Natural killer cell (primary cell): ENCODE results near the gene TRIM9. TPM values are rescaled to one million over a fixed set of nuclear protein-coding genes. Genes with fewer than 3 reads are reported as not detected.
A peak's percentile ranks its signal among the peaks of the same experiment; 100 is the strongest.

ENCODE experiments used
- ATAC-seq, 3 donors: fragments of 150-1000 bp in 2 of 3; fragments of 200-7000 bp in 1 of 3; cut with Tn5 transposase; 1 replicate in 1 of 3; 2 replicates in 2 of 3; pipeline ENCODE4 v1.10.0; 2021; ENCODE audit warnings: mild to moderate bottlenecking in 2 of 3, moderate library complexity in 2 of 3
- DNase-seq, 2 donors: peaks; one replicate each; pipeline versions ENCODE4 v3.0.0 to v3.0.0-alpha.2; 2013 to 2021; ENCODE audit warnings: mixed read lengths in 1 of 2
- H3K27ac ChIP-seq: one replicate; pipeline ENCODE4 v1.5.1; 2013; ENCODE audit warnings: mild to moderate bottlenecking, low read length
- H3K27me3 ChIP-seq: one replicate; pipeline ENCODE4 v1.6.1; 2013; ENCODE audit warnings: low read length; ENCODE audit not compliant: control insufficient read depth, insufficient read depth
- H3K36me3 ChIP-seq: one replicate; pipeline ENCODE4 v1.6.1; 2013; ENCODE audit warnings: low read length; ENCODE audit not compliant: control insufficient read depth, insufficient read depth
- H3K4me1 ChIP-seq: one replicate; pipeline ENCODE4 v1.6.1; 2013; ENCODE audit warnings: low read length; ENCODE audit not compliant: control insufficient read depth, insufficient read depth
- H3K4me3 ChIP-seq: one replicate; pipeline ENCODE4 v1.5.1; 2013; ENCODE audit warnings: low read length
- H3K9me3 ChIP-seq: one replicate; pipeline ENCODE4 v1.6.1; 2013; ENCODE audit warnings: low read length; ENCODE audit not compliant: control insufficient read depth, insufficient read depth
- H3K27ac Mint-ChIP-seq, 2 donors: one replicate each; pipeline ENCODE4 v1.8.0; 2022; ENCODE audit warnings: mild to moderate bottlenecking in 2 of 2, mixed read lengths in 2 of 2, moderate library complexity in 1 of 2
- H3K27me3 Mint-ChIP-seq, 2 donors: one replicate each; pipeline ENCODE4 v1.8.0; 2022; ENCODE audit warnings: low read depth in 2 of 2, mixed read lengths in 2 of 2
- H3K36me3 Mint-ChIP-seq: one replicate; pipeline ENCODE4 v1.8.0; 2022; ENCODE audit warnings: mixed read lengths
- H3K4me1 Mint-ChIP-seq, 2 donors: one replicate each; pipeline ENCODE4 v1.8.0; 2022; ENCODE audit warnings: mixed read lengths in 2 of 2
- H3K4me3 Mint-ChIP-seq: one replicate; pipeline ENCODE4 v1.8.0; 2022; ENCODE audit warnings: mild to moderate bottlenecking, moderate library complexity, mixed read lengths
- H3K9me3 Mint-ChIP-seq, 2 donors: one replicate each; pipeline ENCODE4 v1.8.0; 2022; ENCODE audit warnings: mixed read lengths in 2 of 2
- CTCF ChIP-seq: fragments of 200-600 bp; IDR thresholded peaks from one replicate; pipeline ENCODE4 v1.8.0; 2022; ENCODE audit warnings: antibody characterized with exemption
- WGBS: methylation state at CpG from one replicate; pipeline ENCODE4 v1.1.7; 2013; ENCODE audit warnings: missing lambda C conversion rate; ENCODE audit not compliant: insufficient coverage; 5-methylcytosine and 5-hydroxymethylcytosine counted together
- intact Hi-C: fragments of 100-400 bp; cut with micrococcal nuclease; formaldehyde crosslinking; loops from one replicate; pipeline ENCODE4 v1.14.2; 2022
- total RNA-seq, 4 donors: library from RNA; stranded (reverse); fragments of 120-200 nt in 1 of 4; gene quantifications; one replicate each; pipeline versions ENCODE4 v1.2.3 to v1.2.4, GENCODE V29; 2013 to 2022

Gene TRIM9
- total RNA-seq, 3 donors from 2014 or later (not counting 1 experiment from before 2014, with no cell fraction given): 0.25 to 0.40 (median 0.35) TPM

GRCh38 chr14:51139121-51139681 lies 44.3 kb upstream of the TRIM9 start:
- no peaks in the 10 kb centered on the region for H3K36me3 ChIP-seq
- Mint-ChIP-seq H3K4me3 (no peak overlapping the region), H3K27me3 (peaks cover 3 to 5% of the 10 kb centered on the region in 2 donors), H3K4me1 (no peaks in the 10 kb centered on the region), H3K27ac (no peak overlapping the region), H3K36me3 (peaks cover 4% of the 10 kb centered on the region), H3K9me3 (peaks cover 3% of the 10 kb centered on the region in 2 donors)
- ATAC-seq (peak in 1 of 3 donors; percentile 37), DNase-seq (peak in 1 of 2 donors; percentile 2)
- no peak overlapping the region for H3K27ac ChIP-seq
- intact Hi-C loops: no loop called here
- no peak for TF ChIP-seq CTCF
- WGBS: 71% methylated on average over 6 of the region's 6 CpGs
- no peaks in the 10 kb centered on the region for H3K4me1 ChIP-seq
- no peaks in the 10 kb centered on the region for H3K27me3 ChIP-seq
- no peaks in the 10 kb centered on the region for H3K9me3 ChIP-seq
- no peak overlapping the region for H3K4me3 ChIP-seq

- H3K36me3 ChIP-seq: no peaks in the 10 kb centered on the region
- ATAC-seq (no peak), DNase-seq (no peak)
- Mint-ChIP-seq H3K4me1 (no peaks in the 10 kb centered on the region), H3K36me3 (peaks cover 6% of the 10 kb centered on the region), H3K4me3 (no peak overlapping the region), H3K27me3 (peaks cover 3 to 9% of the 10 kb centered on the region in 2 donors), H3K27ac (no peak overlapping the region), H3K9me3 (peaks cover 4 to 5% of the 10 kb centered on the region in 2 donors)
- intact Hi-C loops: no loop called here
- H3K4me3 ChIP-seq: no peak overlapping the region
- H3K27ac ChIP-seq: no peak overlapping the region
- no peaks in the 10 kb centered on the region for H3K4me1 ChIP-seq
- no peak for TF ChIP-seq CTCF
- no peaks in the 10 kb centered on the region for H3K9me3 ChIP-seq
- WGBS: 71% methylated on average over 1 of the region's 2 CpGs
- no peaks in the 10 kb centered on the region for H3K27me3 ChIP-seq
Observed at GRCh38 chr14:51138404-51139103, 43.6 kb upstream of the TRIM9 start.

- Mint-ChIP-seq H3K4me1 (no peaks in the 10 kb centered on the region), H3K4me3 (no peak overlapping the region), H3K27ac (no peak overlapping the region), H3K27me3 (peaks cover 14 to 27% of the 10 kb centered on the region in 2 donors), H3K36me3 (peaks cover 6% of the 10 kb centered on the region), H3K9me3 (peaks cover 8 to 13% of the 10 kb centered on the region in 2 donors)
- Histone ChIP-seq H3K4me1 (no peaks in the 10 kb centered on the region), H3K9me3 (no peaks in the 10 kb centered on the region), H3K36me3 (no peaks in the 10 kb centered on the region), H3K27ac (no peak overlapping the region), H3K27me3 (no peaks in the 10 kb centered on the region), H3K4me3 (no peak overlapping the region)
- ATAC-seq: no peak
- no peak for DNase-seq
- TF ChIP-seq CTCF: no peak
- 78% methylated on average over 2 of the region's 2 CpGs for WGBS
- intact Hi-C loops: no loop called here
Observed at GRCh38 chr14:51131516-51131915, 36.6 kb upstream of the TRIM9 start.
